Lower lobe of right lung (tissue), 2 donors: ENCODE data around the gene TFRC. TPM values are rescaled to one million over a fixed set of nuclear protein-coding genes. Genes with fewer than 3 reads are reported as not detected.
"Not testable (repeated sequence)": the region's sequence is repeated elsewhere in the genome, so short reads cannot be mapped to it uniquely, and the experiment has no call there.

Experiments used
- ATAC-seq, 2 donors: fragments of 200-7000 bp; cut with Tn5 transposase; one replicate each; pipeline ENCODE4 v1.9.1; 2020 to 2022; ENCODE audit warnings: mild to moderate bottlenecking in 2 of 2, moderate library complexity in 2 of 2
- DNase-seq: peaks from one replicate; pipeline ENCODE4 v3.0.0-alpha.2; 2020
- H3K27ac ChIP-seq: fragments of 200-600 bp; one replicate; pipeline ENCODE4 v1.8.0; 2022
- H3K27me3 ChIP-seq: fragments of 200-600 bp; one replicate; pipeline ENCODE4 v1.8.0; 2022; ENCODE audit warnings: low read depth
- H3K36me3 ChIP-seq: fragments of 200-600 bp; one replicate; pipeline ENCODE4 v1.8.0; 2022; ENCODE audit warnings: mild to moderate bottlenecking
- H3K4me1 ChIP-seq: fragments of 200-600 bp; one replicate; pipeline ENCODE4 v1.8.0; 2022
- H3K4me3 ChIP-seq: fragments of 200-600 bp; one replicate; pipeline ENCODE4 v1.8.0; 2022; ENCODE audit warnings: mild to moderate bottlenecking
- H3K9me3 ChIP-seq: fragments of 200-600 bp; one replicate; pipeline ENCODE4 v1.8.0; 2022
- intact Hi-C: fragments of 100-400 bp; cut with DNase I; formaldehyde crosslinking; loops from one replicate; pipeline ENCODE4 v1.11.0; 2022
- total RNA-seq: library from RNA; stranded (reverse); fragmentation: NEBNext Ultra II Directional; extraction: Animal tissue kit (Norgen Biotek cat#: 25700); gene quantifications from one replicate; pipeline ENCODE4 v1.2.1, GENCODE V29; 2021
- TF ChIP-seq, protein P1 (sequence below): fragments of 200-600 bp; IDR thresholded peaks from one replicate; pipeline ENCODE4 v1.8.0; 2022; ENCODE audit warnings: antibody characterized with exemption, mild to moderate bottlenecking
- donor health status: DM: no; HTN: yes; CAD: no; lungs with severe emphysema.

The TFRC gene
- total RNA-seq, 1 donor from 2014 or later, result 478 TPM

DNA sequence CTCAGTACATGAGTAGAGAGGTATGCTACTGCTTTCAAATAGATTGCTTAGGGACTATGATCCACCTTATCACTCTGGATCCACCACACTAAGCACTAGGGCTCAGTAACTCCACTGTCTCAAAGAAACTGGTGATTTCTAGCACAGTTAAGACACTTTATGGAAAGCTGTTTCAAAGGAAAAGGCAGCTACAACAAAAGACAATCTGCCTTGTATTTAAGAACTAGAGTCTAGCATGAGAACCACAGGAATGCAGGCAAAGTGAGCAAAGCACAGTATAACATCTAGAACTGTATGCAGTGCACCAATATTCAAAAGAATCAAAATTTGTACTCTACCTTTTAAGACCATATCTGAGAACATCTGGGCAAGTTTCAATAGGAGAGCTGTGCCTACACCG lies 17.9 kb downstream of the TFRC start:
- Histone ChIP-seq H3K9me3 (no peaks in the 10 kb centered on the region), H3K4me1 (no peaks in the 10 kb centered on the region), H3K4me3 (no peak overlapping the region), H3K27me3 (no peaks in the 10 kb centered on the region), H3K27ac (no peak overlapping the region), H3K36me3 (peaks cover 100% of the 10 kb centered on the region)
- DNase-seq (no peak), ATAC-seq (no peak)
- TF ChIP-seq, protein P1, sequence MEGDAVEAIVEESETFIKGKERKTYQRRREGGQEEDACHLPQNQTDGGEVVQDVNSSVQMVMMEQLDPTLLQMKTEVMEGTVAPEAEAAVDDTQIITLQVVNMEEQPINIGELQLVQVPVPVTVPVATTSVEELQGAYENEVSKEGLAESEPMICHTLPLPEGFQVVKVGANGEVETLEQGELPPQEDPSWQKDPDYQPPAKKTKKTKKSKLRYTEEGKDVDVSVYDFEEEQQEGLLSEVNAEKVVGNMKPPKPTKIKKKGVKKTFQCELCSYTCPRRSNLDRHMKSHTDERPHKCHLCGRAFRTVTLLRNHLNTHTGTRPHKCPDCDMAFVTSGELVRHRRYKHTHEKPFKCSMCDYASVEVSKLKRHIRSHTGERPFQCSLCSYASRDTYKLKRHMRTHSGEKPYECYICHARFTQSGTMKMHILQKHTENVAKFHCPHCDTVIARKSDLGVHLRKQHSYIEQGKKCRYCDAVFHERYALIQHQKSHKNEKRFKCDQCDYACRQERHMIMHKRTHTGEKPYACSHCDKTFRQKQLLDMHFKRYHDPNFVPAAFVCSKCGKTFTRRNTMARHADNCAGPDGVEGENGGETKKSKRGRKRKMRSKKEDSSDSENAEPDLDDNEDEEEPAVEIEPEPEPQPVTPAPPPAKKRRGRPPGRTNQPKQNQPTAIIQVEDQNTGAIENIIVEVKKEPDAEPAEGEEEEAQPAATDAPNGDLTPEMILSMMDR, result no peak
- intact Hi-C loops, result no loop called here

DNA sequence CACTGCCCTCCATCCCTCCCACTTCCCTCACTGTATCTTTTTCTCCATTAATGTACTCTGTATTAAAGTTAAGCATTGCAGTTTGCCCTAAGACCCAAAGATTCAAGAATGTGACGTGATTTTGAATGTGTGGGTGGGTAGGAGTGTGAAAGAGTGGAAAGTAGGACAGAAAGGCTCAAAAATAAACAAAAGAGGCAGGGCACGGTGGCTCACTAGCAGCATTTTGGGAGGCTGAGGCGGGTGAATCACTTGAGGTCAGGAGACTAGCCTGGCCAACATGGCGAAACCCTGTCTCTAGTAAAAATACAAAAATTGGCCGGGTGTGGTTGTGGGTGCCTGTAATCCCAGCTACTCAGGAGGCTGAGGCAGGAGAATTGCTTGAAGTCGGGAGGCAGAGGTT lies 18.4 kb downstream of the TFRC start:
- H3K4me3 ChIP-seq, result no peak overlapping the region
- no peaks in the 10 kb centered on the region for H3K9me3 ChIP-seq
- no peaks in the 10 kb centered on the region for H3K27me3 ChIP-seq
- H3K36me3 ChIP-seq, result peaks cover 100% of the 10 kb centered on the region
- H3K27ac ChIP-seq, result no peak overlapping the region
- TF ChIP-seq, protein P1, result no peak
- ATAC-seq (no peak), DNase-seq (no peak)
- intact Hi-C loops, result no loop called here
- no peaks in the 10 kb centered on the region for H3K4me1 ChIP-seq

DNA sequence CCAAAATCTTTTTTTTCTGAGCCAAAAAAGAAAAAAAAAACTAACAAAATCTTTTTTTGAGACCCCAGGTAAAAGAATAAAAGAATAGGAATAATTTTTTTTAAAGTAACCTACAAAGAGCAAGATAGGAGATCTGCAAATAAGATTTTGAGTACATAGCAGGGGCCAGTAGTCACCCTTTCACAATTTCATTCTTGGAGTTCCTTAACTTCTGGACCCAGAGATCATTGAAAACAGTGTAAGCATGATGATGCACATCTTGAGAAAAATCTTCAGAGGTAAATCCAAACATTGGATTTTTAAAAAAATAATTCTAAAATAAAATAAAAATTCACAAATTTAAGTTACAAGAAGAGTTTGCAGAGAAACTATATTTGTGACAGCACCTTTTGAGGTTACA lies 18.8 kb downstream of the TFRC start:
- TF ChIP-seq, protein P1, result no peak
- Histone ChIP-seq H3K27ac (no peak overlapping the region), H3K4me3 (no peak overlapping the region), H3K9me3 (no peaks in the 10 kb centered on the region), H3K36me3 (peaks cover 100% of the 10 kb centered on the region), H3K27me3 (no peaks in the 10 kb centered on the region), H3K4me1 (no peaks in the 10 kb centered on the region)
- intact Hi-C loops, result no loop called here
- DNase-seq (no peak), ATAC-seq (no peak)

DNA sequence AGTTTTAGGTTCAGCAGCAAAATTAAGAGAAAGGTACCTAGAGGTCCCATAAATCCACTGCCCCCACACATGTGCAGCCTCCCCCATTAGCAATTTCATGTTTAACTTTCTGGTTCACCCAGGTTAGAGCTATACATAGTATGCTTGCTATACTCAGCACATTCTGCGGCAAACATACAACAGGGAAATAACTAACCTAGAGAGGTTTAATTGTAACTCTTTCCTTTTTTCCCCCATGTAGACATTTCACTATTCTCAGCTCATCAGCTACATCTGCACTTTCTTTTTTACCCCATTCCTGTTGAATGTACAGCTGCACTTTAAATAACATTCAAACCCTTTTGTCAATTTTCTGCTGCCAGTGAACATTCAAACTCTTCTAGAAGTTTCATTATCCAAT lies 21.1 kb downstream of the TFRC start:
- no peak overlapping the region for H3K27ac ChIP-seq
- no peaks in the 10 kb centered on the region for H3K9me3 ChIP-seq
- ATAC-seq, result no peak
- no peak for DNase-seq
- H3K36me3 ChIP-seq, result peaks cover 100% of the 10 kb centered on the region
- no peaks in the 10 kb centered on the region for H3K27me3 ChIP-seq
- no peak overlapping the region for H3K4me3 ChIP-seq
- TF ChIP-seq, protein P1, result no peak
- intact Hi-C loops, result no loop called here
- H3K4me1 ChIP-seq, result no peaks in the 10 kb centered on the region

DNA sequence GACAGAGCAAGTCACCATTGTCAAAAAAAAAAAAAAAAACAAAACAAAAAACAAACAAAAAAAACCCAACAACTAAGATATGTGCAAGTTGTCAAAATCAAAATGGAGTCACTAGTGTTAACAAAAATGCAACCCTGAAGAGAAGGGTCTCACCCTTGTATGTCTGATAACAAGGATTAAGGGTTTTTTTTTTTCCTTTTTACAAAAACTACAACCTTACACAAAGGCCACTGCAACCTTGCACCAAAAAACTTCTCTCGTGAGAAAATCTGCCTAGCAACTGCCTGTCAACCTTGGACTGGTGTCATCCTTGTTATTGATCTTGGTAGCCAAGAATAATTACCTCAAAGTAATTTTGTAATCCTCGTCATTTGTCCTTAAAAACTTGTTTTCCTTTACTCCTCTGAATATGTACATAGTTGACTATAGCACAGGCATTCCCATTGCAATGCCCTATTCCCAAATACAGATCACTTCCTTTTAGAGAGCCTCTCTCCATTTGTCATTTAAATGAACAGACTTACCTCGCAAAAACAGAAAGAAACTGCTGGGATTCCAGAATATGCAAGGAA lies 24.0 kb downstream of the TFRC start:
- H3K27me3 ChIP-seq, result no peaks in the 10 kb centered on the region
- intact Hi-C loops, result no loop called here
- H3K4me3 ChIP-seq, result no peak overlapping the region
- H3K9me3 ChIP-seq, result no peaks in the 10 kb centered on the region
- no peaks in the 10 kb centered on the region for H3K4me1 ChIP-seq
- TF ChIP-seq, protein P1, result no peak
- DNase-seq (no peak), ATAC-seq (no peak)
- peaks cover 100% of the 10 kb centered on the region for H3K36me3 ChIP-seq
- H3K27ac ChIP-seq, result no peak overlapping the region

DNA sequence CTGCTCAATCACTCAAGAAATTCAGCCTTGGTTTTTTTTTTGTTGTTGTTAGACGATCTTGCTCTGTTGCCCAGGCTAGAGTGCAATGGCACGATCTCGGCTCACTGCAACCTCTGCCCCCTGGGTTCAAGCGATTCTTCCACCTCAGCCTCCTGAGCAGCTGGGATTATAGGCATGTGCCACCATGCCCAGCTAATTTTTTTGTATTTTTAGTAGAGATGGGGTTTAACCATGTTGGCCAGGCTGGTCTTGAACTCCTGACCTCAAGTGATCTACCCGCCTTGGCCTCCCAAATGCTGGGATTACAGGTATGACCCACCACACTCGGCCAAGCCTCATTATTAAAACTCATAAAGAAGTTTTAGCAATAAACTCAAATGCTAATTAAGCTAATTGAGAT lies 25.5 kb downstream of the TFRC start:
- intact Hi-C loops, ATAC-seq, H3K9me3 ChIP-seq, H3K4me1 ChIP-seq, H3K4me3 ChIP-seq, H3K27me3 ChIP-seq, DNase-seq: not testable (repeated sequence)
- H3K36me3 ChIP-seq, result peaks cover 100% of the 10 kb centered on the region
- H3K27ac ChIP-seq, result peak overlapping the region; percentile 21
